ENCODE results near the gene SNAP29.
A peak's percentile ranks its signal among the peaks of the same experiment; 100 is the strongest.
"Not testable (repeated sequence)": the region's sequence is repeated elsewhere in the genome, so short reads cannot be mapped to it uniquely, and the experiment has no call there.

The SNAP29 gene

DNA sequence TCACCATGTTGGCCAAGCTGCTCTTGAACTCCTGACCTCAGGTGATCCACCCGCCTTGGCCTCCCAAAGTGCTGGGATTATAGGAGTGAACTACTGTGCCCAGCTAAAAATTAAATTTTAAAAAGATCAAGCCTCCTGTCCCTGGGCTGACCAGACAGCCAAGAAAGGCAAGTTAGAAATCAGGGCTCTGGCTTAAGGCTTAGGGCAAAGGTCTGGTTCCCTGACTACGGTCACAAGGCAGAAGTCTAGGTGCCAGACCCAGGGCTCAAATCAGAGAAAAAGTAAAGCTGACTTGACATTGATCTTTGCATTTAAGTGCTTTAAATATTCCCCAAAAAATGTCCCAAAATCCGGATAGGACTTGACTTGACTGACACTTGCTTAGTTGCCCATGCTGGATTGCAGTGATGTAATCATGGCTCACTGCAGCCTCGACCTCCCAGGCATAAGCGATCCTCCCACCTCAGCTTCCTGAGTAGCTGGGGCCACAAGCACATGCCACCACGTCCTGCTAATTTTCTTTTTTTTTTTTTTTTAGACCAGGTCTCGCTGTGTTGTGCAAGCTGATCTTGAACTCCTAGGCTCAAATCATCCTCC, 41.1 kb downstream of the SNAP29 start:
- no peak for ATAC-seq
- Mint-ChIP-seq H3K4me1 (no peaks in the 10 kb centered on the region), H3K27ac (no peak overlapping the region), H3K27me3 (peaks cover 8% of the 10 kb centered on the region), H3K9me3 (no peaks in the 10 kb centered on the region), H3K4me3 (no peak overlapping the region)
- DNase-seq, result no peak

GRCh38 chr22:20901093-20902033, 42.6 kb downstream of the SNAP29 start:
- H3K27ac Mint-ChIP-seq, DNase-seq, H3K27me3 Mint-ChIP-seq, H3K9me3 Mint-ChIP-seq, H3K4me3 Mint-ChIP-seq, ATAC-seq, H3K4me1 Mint-ChIP-seq: not testable (repeated sequence)

GRCh38 chr22:20903093-20903492, 44.3 kb downstream of the SNAP29 start:
- DNase-seq, result no peak
- Mint-ChIP-seq H3K27ac (no peak overlapping the region), H3K9me3 (no peaks in the 10 kb centered on the region), H3K4me3 (no peak overlapping the region), H3K4me1 (no peaks in the 10 kb centered on the region), H3K27me3 (no peaks in the 10 kb centered on the region)
- no peak for ATAC-seq

- Mint-ChIP-seq H3K4me3 (no peak overlapping the region), H3K27me3 (no peaks in the 10 kb centered on the region), H3K27ac (no peak overlapping the region), H3K9me3 (no peaks in the 10 kb centered on the region), H3K4me1 (no peaks in the 10 kb centered on the region)
- DNase-seq, result no peak
- no peak for ATAC-seq
Measured at GRCh38 chr22:20904008-20904979, 45.5 kb downstream of the SNAP29 start.

GRCh38 chr22:20904980-20905355, 46.2 kb downstream of the SNAP29 start:
- H3K4me3 Mint-ChIP-seq, result no peak overlapping the region
- H3K9me3 Mint-ChIP-seq, result no peaks in the 10 kb centered on the region
- peaks cover 2% of the 10 kb centered on the region for H3K4me1 Mint-ChIP-seq
- H3K27me3 Mint-ChIP-seq, result no peaks in the 10 kb centered on the region
- DNase-seq (no peak), ATAC-seq (no peak)
- H3K27ac Mint-ChIP-seq, result no peak overlapping the region

- no peak for DNase-seq
- Mint-ChIP-seq H3K27ac (no peak overlapping the region), H3K27me3 (no peaks in the 10 kb centered on the region), H3K9me3 (no peaks in the 10 kb centered on the region), H3K4me1 (peaks cover 8% of the 10 kb centered on the region), H3K4me3 (no peak overlapping the region)
- no peak for ATAC-seq
Measured at GRCh38 chr22:20905415-20906386, 46.9 kb downstream of the SNAP29 start.

DNA sequence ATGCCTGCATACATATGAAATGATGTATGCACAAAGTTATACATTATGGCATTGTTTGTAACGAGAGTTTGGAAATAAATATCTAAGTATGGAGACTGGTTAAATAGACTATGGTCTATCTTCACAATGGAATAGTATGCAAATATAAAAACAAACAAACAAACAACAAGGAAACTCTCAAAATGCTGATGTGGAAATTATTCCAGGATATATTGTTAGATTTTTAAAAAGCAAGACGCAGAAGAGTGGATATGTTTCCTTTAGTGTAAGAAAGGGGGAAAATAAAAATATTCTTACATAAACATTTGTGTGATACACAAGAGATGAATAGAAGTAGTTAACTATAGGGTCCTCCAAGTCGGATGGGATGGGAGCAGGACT, 47.6 kb downstream of the SNAP29 start:
- DNase-seq, result no peak
- no peak for ATAC-seq

GRCh38 chr22:20908717-20909116, 49.9 kb downstream of the SNAP29 start:
- not testable (repeated sequence) for H3K27me3 Mint-ChIP-seq, H3K27ac Mint-ChIP-seq, H3K4me3 Mint-ChIP-seq, ATAC-seq, H3K4me1 Mint-ChIP-seq, DNase-seq, H3K9me3 Mint-ChIP-seq

More for the DNA sequence above, 47.6 kb downstream of the SNAP29 start:
- Mint-ChIP-seq H3K27ac (no peak overlapping the region), H3K4me1 (peaks cover 8% of the 10 kb centered on the region), H3K27me3 (no peaks in the 10 kb centered on the region), H3K4me3 (no peak overlapping the region), H3K9me3 (no peaks in the 10 kb centered on the region)

DNA sequence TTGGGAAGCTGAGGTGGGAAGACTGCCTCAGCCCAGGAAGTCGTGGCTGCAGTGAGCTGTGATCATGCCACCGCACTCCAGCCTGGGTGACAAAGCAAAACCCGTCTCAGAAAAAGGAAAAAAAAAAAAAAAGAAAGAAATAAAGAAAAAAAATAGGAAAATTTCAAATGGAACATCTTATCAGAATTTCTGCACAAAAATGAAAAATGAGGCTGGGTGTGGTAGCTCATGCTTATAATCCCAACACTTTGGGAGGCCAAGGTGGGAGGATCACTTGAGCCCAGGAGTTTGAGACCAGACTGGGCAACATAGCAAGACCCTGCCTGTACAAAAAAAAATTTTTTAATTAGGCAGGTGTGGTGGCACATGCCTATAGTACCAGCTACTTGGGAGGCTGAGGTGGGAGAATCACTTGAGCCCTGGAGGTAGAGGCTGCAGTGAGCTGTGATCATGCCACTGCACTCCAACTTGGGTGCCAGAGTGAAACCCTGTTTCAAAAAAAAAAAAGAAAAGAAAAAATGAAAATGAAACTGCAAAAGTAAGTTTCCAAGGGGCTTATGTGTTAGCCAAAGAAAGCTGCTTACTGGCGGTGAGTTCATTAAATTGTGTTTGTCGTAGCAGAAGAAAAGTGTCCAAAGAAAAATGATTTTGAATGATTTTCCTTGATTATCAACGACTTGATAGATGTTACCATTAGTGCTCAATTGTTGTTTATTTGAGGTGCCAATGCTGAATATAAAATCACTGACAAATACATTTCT, 50.9 kb downstream of the SNAP29 start:
- no peaks in the 10 kb centered on the region for H3K9me3 Mint-ChIP-seq
- H3K27me3 Mint-ChIP-seq, result no peaks in the 10 kb centered on the region
- H3K4me3 Mint-ChIP-seq, result no peak overlapping the region
- ATAC-seq (no peak), DNase-seq (no peak)
- H3K4me1 Mint-ChIP-seq, result peaks cover 8% of the 10 kb centered on the region
- peak overlapping the region in 1 of 2 donors; percentile 48 for H3K27ac Mint-ChIP-seq

- no peak for ATAC-seq
- H3K27me3 Mint-ChIP-seq, result no peaks in the 10 kb centered on the region
- H3K4me3 Mint-ChIP-seq, result no peak overlapping the region
- no peaks in the 10 kb centered on the region for H3K9me3 Mint-ChIP-seq
- DNase-seq, result no peak
- no peak overlapping the region for H3K27ac Mint-ChIP-seq
- H3K4me1 Mint-ChIP-seq, result peaks cover 14% of the 10 kb centered on the region
Measured at GRCh38 chr22:20912494-20912893, 53.7 kb downstream of the SNAP29 start.

DNA sequence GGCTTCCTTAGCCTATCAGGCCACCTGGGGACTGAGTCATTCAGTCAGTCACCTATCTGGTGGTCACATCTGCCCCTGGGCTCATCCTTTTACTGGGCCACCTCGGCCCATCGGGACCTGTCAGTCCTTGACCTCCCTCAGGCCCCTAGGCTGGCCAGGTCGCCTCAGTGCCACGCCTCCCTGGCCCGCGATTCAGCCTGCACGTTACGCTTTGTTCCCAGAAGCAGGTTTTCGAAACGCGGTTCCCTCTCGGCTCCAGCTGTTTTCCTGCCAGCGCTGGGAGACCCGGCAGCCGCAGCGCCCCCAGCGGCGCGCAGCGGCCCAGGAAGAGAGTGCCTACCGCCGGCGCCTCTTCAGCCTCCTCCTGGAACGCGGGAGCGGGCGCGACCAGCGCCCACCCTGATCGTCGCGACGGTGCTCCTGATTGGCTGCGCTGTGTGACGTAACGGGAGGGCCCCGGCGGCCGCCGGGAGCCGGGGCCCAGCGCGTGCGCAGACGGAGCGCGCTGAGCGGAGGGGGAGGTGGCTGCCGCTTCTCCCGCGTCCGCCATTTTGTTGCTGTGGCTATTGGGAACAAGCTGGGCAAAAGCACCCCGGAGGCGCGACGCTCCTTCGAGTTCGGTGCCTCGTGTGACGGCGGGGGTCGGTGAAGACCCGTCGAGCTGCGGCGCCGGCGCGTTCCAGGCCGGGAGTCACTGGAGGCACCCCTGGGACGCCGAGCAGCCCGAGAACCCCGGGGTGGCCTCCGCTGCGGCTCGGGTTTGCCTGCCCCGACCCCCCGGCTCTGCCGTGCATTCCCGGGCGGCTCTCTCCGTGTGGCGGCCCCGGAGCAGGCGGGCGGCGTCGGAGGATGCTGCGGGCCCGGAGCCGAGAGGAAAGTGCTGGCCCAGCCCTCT, 58.4 kb downstream of the SNAP29 start, which contains the start of gene CRKL:
Gene CRKL, plus strand, starts transcription at position 492 of the 895 bp plus-strand sequence. CDS start 528 bp downstream, outside the sequence.
- Mint-ChIP-seq H3K4me3 (peak within 1 kb of the TSS; percentile 81 to 94), H3K27me3 (no peaks in the 10 kb centered on the region), H3K9me3 (no peaks in the 10 kb centered on the region), H3K4me1 (peaks cover 32% of the 10 kb centered on the region), H3K27ac (peak within 1 kb of the TSS; percentile 94 to 98)
- DNase-seq, result peak; percentile 97
- ATAC-seq, result peak; percentile 99

DNA sequence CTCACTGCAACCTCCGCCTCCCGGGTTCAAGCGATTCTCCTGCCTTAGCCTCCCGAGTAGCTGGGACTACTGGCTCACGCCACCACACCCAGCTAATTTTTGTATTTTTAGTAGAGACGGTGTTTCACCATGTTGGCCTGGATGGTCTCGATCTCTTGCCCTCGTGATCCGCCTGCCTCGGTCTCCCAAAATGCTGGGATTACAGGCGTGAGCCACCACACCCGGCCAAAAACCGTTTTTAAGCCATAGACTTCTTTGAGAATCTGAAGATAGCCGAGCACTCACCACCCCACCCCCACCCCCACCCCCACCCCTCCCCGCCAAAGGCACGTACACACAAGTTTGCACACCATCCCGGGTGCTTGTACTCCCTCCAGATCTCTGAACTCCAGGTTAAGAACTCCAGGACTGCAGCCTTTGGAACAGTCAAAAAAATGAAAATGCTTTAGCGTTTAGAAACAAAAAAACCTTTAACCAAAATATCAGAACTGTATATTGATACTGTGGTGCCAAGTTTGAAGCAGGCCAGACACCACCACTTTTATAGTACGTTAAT, 59.9 kb downstream of the SNAP29 start:
- ATAC-seq, result no peak
- no peaks in the 10 kb centered on the region for H3K27me3 Mint-ChIP-seq

DNA sequence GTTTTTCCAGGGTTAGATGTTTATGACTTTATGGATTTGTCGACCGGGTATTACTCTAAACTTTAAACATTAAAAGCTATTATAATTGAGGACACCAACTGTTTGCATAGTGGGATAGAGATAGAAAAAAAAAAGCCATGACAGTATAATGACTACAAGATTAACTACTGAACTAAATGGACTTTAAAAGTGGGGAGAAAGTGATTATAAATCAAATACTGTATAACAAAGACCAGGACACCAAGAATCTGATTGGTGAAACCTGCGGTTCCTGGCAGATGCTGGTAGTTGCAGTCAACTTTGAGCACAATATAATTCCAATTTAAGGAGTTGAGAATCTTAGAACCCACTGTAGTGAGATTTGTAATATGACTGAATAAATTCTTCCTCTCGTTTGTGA, 60.9 kb downstream of the SNAP29 start:
- peaks cover 49% of the 10 kb centered on the region for H3K4me1 Mint-ChIP-seq
- no peak for ATAC-seq
- peak overlapping the region in 1 of 2 donors; percentile 23 for H3K27ac Mint-ChIP-seq
- H3K9me3 Mint-ChIP-seq, result no peaks in the 10 kb centered on the region
- no peaks in the 10 kb centered on the region for H3K27me3 Mint-ChIP-seq
- H3K4me3 Mint-ChIP-seq, result peak overlapping the region; percentile 81 to 94
- no peak for DNase-seq

More for the DNA sequence above, 59.9 kb downstream of the SNAP29 start:
- peak overlapping the region; percentile 94 to 98 for H3K27ac Mint-ChIP-seq
- H3K4me1 Mint-ChIP-seq, result peaks cover 39% of the 10 kb centered on the region
- H3K9me3 Mint-ChIP-seq, result no peaks in the 10 kb centered on the region
- DNase-seq, result no peak
- peak overlapping the region; percentile 81 to 94 for H3K4me3 Mint-ChIP-seq

Data from stimulated activated naive CD8-positive, alpha-beta T cell treated with anti-CD3 and anti-CD28 coated beads, Interleukin-15, amount 100 ng/mL, for 72 hours (primary cell).